GM21515 (cell line): ENCODE measurements around the gene CLCC1.
"Not testable (repeated sequence)": the region's sequence is repeated elsewhere in the genome, so short reads cannot be mapped to it uniquely, and the experiment has no call there.

Source experiments
- ATAC-seq: cut with Tn5 transposase; IDR thresholded peaks from one replicate; pipeline ENCODE4 v1.9.1; 2021; ENCODE audit not compliant: unreplicated experiment

The CLCC1 gene, protein sequence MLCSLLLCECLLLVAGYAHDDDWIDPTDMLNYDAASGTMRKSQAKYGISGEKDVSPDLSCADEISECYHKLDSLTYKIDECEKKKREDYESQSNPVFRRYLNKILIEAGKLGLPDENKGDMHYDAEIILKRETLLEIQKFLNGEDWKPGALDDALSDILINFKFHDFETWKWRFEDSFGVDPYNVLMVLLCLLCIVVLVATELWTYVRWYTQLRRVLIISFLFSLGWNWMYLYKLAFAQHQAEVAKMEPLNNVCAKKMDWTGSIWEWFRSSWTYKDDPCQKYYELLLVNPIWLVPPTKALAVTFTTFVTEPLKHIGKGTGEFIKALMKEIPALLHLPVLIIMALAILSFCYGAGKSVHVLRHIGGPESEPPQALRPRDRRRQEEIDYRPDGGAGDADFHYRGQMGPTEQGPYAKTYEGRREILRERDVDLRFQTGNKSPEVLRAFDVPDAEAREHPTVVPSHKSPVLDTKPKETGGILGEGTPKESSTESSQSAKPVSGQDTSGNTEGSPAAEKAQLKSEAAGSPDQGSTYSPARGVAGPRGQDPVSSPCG

DNA sequence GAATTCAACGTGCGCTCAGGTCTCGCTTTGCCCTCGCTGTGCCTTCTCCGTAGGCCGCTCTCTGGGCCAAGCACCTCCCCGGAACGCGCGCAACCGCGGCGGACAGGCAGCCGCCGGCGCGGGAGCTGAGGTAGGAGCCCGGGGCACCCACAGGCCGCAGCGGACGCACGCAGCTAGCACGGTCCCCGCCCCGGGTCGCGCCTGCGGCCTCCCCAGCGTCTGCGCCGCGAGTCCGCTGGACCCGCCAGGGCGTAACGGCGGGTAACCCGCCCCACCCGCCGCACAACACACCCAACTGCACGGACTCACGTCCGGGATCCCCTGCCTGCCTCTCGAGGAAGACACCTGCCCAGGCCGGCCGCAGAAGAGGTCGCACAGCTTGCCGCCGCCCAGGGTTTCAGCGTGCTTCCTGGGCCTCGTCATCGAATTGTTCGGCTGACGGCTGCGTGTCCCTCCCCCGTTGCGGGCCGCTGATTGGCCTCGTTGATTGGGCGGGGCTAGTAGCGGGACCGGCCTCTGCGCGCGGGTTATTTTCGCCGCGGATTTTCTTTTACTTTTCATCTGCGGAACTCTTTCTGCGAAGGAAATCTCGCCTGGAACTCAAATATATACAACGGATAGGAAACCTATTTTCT is at the start of gene CLCC1:
TSS of gene CLCC1 (minus strand) at position 433 of the 635 bp plus-strand sequence. CDS start 13,047 bp downstream, outside the sequence.
- peak; percentile 94 for ATAC-seq

DNA sequence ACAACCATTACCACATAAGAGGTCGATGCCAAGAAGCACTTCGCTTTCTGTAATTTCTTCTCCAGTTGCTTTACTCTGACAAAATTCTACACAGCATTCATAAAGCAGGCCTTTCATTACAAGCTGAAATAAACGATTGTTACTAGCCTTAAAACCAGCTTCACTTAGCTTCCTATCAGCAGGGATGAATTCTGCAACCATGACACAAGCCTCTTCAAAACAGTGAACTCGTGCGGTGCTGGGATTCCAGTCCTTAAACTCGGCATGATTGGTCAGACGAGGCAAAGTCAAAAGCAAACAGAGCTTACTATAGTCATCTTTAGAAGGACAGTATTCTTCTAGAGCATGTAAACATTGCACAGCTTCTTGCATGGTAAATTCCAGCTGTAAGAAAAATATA is 48.1 kb upstream of the CLCC1 start:
- ATAC-seq = no peak

DNA sequence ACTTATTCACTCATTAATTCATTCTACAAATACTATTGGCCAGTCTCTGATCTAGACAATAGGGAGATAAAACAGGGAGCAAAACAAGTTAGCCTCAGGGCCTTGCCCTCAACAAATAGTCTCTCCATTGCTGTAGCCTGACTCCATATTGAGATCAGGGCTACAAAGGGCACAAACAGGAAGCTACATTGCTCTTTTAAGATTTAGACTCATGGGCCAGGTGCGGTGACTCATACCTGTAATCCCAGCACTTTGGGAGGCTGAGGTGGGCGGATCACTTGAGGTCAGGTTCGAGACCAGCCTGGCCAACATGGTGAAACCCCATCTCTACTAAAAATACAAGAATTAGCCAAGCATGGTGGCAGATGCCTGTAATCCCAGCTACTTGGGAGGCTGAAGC is 33.3 kb upstream of the CLCC1 start:
- not testable (repeated sequence) for ATAC-seq

DNA sequence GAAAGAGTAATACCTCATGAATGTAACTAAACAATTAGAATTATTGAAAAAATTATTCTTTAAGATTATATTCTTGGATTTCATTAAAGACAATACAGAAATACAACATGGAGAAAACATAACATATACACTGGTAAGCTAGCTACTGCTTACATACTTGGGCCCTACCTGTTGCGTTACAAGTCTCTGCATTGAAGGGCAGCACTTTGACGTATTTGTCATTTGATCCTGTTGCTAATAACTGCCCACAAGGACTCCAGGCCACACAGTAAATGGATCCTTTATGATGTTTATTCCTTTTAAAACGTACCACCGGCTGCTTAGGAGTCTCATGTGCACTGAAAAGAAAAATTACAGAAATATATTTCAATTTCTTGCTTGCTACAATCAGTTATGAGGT is 19.8 kb upstream of the CLCC1 start:
- no peak for ATAC-seq

DNA sequence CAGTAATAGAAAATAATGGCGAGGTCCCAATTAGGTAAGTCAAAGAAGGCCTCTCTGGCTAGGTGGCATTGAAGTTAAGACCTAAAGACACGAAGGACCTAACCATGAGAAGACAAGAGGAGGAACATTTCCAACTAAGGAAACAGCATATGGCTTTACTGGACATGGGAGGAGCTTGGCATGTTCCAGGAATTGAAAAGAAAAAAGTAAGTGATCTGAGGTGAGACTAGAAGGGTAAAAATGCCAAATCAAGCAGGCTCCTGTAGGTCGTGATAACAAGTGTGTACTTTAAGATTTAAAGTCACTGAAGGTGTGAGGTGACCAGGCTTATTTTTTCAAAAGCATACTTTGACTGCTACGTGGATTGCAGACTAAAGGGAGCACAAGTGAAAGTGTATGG is 13.4 kb upstream of the CLCC1 start:
- no peak for ATAC-seq

DNA sequence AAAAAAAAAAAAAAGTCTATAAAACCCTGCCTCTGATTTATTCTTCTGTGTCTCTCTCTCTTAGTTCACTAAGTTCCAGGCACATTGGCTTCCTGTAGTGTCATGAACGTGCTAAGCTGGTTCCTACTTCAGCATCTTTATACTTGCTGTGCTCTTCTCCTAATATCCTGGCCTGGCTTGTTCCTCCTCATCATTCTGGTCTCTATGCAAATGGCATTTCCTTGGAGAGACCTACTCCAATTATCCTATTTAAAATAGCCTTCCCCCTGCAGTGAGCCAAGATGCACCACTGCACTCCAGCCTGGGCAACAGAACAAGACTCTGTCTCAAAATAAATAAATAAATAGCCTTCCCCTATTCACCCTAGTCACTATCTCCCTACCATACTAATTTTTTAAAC is 9.7 kb upstream of the CLCC1 start:
- no peak for ATAC-seq

DNA sequence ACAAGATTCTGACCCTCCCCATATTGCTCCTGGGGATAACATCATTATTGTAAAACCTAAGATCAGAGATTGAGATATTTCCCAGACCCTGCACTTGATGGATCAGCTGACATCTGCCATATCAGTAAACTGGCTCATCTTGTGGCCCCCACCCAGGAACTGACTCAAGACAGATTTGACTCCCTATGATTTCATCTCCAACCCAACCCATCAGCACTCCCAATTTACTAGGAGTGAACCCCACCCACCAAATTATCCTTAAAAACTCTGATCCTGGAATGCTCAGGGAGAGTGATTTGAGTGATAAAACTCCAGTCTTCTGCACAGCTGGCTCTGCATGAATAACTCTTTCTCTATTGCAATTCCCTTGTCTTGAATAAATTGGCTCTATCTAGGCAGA is 6.1 kb upstream of the CLCC1 start:
- ATAC-seq = no peak

DNA sequence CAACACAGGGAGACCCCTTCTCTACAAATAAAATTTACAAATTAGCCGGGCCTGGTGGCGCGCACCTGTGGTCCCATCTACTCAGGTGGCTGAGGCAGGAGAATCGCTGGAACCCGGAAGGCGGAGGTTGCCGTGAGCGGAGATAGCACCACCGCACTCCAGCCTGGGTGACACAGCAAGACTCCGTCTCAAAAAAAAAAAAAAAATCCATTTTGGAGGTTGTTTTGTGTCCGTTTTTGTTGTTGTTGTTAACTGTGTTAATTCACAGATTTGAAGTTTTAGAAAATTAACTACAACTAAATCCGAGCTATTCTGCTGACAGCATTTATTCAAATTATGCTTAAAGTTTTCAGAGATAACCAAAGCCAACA is 618 bp downstream of the CLCC1 start:
- no peak for ATAC-seq

DNA sequence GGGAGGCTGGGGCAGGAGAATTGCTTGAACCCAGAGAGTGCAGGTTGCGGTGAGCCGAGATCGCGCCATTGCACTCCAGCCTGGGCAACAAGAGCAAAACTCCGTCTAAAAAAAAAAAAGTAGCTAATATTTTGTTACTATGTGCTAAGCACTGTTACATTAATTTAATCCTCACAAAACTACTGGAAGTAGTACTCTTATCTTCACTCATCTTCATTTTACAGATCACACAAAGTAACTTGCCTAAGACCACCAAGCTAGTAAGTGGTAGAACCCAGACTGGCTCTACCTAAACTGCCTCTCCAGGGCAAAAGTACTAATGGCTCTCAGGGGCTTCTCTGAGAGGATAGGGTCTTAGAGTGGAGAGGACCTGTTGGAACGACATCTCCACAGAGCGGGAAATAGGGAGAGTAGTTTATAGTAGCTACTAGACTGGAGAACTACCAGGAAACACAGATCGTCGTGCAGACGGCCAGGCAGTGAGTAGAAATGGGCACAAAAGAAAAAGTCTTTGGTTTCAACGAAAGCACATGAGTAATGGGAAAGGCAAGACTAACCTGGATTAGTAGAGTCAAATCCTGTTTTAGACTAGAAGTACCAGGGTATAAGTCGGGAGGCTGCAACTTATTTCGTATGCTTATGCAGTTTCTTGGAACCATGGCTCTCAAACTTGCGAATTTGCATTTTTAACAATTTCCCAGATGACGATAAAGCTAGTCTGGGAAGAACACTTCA is 1.4 kb downstream of the CLCC1 start:
- no peak for ATAC-seq

DNA sequence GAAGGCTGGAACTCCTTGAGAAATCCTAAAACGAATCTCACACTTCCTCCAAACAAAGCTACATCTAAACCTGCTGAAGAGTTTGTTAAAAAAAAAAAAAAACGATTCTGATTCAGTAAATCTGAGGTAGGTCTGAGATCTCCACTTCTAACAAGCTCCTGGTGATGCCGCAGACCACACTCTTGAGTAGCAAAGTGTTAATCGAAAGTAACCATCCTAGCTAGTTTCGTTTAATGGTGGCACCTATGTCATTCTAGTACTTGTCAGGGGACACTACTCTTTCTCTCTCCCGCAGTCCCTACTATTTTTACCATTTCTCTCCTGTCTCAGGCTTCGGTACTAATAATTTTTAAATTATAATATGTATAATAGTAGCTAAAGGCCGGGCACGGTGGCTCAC is 2.1 kb downstream of the CLCC1 start:
- no peak for ATAC-seq

DNA sequence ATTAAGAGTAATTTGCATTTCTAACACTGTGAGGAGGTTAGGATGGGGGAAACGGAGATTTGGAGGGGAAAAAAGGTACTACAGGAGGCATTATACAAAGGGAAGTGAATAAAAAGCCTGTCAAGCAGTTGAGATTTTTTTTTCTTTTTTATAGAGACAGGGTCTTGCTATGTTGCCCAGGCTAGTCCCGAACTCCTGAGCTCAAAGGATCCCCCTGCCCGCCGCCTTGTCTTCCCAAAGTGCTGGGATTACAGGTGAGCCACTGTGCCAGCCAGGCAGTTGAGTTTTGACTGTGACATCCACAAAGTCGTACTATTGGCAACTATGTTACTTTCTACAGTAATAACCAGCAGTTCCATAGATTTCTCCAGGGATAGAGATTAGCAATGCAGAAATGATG is 2.6 kb downstream of the CLCC1 start:
- ATAC-seq = no peak

DNA sequence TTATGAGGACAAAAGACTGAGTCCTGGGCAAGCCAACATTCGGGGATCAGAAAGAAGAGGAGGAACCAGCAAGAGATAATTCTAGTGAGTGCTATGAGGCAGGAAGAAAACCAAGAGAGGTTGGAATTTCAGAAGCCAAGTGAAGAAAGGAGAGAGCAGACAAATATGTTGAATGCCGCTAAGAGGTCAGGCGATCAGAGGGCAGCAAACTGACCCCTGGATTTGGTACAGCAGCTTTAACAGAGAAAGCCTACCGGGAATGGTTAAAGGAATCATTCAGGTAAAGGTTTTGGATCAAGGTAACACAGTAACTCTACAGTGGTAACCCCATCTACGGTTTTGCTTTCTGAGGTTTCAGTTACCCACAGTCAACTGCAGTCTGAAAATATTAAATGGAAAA is 5.4 kb downstream of the CLCC1 start:
- no peak for ATAC-seq

DNA sequence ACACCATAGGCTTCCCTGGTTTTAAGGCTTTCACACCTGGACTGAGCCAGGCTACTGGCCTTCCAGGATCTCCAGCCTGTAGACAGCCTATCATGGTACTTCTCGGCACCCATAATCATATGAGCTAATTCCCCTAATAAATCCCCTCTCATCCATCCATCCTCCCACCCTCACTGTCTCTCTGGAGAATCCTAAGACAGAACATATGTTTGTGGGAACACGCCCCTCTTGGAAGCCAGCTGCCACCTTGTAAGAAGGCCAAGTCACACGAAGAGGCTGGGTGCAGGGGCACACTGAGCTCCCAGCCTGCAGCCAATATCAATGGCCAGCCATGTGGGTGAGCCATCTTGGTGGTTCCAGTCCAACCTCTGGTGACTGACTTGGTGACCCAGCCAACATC is 7.4 kb downstream of the CLCC1 start:
- ATAC-seq = no peak

DNA sequence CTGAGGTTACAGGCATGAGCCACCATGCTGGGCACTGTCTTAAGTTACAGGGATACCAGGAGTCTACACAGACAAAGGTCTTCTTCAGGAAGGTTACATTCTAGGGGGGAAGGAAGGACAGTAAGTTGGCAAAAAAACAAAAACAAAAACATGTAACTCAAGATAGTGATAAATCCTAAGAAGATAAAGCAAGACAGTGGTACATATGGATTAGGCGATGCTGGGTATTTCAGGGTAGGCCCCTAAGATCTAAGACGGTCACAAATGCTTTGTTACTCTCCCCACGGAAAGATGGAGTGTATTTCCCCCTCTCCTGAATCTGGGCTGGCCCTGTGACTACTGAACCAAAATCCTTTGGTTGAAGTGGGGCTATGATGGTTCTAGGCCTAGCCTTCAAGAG is 8.2 kb downstream of the CLCC1 start:
- no peak for ATAC-seq

DNA sequence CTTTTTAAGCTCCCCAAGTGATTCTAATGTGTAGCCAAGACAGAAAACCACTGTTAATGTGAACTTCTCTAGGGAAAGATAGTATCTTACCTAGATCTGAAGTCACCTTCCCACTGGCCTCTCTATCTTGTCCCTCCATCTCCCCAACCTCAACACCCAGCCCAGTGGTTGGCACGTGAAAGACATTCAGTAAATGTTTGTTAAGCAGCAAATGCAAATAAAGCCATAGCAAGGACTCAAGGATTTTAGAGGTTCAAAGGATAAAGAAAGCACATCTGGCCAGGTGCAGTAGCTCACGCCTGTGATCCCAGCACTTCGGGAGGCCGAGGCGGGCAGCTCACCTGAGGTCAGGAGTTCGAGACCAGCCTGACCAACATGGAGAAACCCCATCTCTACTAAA is 9.8 kb downstream of the CLCC1 start:
- no peak for ATAC-seq

DNA sequence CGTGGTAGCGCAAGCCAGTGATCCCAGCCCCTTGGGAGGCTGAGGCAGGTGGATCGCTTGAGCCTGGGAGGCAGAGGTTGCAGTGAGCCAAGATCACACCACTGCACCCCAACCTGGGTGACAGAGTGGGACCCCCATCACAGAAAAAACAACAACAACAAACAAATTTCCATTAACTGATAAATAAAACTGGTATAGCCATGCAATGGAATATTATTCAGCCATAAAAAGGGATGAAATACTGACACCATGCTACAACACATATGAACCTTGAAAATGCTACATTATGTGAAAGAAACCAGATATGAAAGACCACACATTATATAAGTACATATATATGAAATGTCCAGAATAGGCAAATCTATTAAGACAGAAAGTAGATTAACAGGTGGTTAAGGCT is 12.0 kb downstream of the CLCC1 start:
- ATAC-seq = no peak

DNA sequence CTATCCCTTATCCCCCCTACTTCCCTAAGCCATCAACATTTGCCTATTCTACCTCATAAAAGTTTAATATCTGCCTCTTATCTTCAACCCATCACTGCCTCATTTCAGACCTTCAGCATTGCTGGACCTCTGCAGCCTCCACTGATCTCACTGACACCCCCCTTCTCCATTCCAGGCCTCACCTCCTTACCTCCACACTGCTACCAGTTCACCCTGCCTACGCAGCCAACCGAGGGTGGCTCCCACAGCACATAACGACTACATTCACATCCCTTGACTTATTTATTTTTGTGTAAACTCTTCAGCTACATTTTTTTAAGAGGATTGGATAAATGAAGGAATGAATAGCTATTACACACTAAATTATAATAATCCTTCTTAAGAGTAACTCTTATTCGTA is 14.2 kb downstream of the CLCC1 start:
- no peak for ATAC-seq

DNA sequence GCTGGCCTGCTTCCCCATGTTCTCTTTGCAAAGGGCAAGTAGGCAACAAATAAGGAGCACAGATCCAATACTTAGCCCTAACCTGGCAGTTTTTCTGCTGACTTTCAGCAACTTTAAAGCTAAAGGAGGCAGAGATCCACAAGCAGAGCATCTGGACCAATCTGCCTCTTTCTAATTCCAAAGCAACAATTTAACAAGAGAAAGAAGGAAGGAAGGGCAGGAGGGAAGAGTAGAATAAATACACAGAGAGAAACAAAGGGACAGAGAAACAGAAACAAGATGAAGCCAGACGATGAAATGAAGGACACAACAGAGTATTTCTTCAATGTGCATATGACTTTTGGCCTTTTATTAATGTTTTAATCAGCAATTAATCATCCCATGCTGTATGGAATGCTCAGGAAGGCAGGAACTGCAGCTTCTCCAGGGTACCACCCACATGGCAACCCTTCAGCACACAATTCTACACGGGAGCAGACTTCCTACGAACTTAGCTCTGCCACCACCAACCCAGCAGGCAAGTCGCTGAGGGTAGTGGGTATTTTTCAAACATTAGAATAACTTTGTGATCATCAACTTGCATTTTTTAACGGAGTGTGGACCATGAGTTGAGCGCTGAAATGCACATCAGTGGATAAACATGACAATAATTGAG is 15.3 kb downstream of the CLCC1 start:
- no peak for ATAC-seq

DNA sequence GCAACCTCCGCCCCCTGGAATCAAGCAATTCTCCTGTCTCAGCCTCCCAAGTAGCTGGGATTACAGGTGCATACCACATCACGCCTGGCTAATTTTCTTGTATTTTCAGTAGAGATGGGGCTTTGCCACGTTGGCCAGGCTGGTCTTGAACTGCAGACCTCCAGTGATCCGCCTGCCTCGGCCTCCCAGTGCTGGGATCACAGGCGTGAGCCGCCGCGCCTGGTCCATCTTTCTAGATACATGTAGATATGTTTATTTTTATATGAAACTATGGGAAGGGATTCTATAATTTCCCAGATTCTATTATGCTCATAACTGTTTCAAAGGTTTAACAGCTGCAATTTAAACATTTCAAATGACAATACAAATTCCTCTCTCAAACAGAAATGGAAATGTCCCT is 27.1 kb downstream of the CLCC1 start:
- no peak for ATAC-seq

DNA sequence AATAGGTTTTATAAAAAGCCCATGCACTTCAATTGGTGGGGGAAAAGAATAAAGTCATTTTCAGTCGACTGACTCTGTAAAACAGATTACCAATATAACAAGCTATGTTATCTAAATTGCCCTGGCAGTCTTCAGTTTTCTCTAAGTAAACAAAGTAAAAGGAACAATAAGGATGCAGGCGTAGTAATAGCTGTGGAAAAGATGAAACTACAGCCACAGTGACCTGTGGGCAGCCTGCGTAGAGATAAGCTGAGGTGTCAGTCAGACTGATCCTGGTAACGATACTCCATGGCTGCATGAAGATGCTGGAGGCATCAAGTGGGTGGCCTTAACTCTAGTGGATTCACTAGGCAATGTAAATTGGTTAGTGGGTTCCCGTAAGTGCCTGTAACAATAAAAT is 29.3 kb downstream of the CLCC1 start:
- no peak for ATAC-seq

DNA sequence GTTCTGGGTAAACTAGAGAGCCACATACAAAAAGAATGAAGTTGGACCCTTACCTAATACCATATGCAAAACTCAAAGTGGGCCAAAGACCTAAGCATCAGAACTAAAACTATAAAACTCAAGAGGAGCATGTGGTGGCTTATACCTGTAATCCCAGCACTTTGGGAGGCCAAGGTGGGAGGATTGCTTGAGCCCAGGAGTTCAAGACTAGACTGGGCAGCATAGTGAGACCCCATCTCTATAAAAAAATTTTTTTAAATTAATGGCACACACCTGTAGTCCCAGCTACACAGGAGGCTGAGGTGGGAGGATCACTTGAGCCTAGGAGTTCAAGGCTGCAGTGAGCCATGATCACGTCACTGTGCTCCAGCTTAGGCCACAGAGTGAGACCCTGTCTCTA is 35.7 kb downstream of the CLCC1 start:
- not testable (repeated sequence) for ATAC-seq
